ENCODE data around the gene TMEM212.

- TF ChIP-seq, protein P1, sequence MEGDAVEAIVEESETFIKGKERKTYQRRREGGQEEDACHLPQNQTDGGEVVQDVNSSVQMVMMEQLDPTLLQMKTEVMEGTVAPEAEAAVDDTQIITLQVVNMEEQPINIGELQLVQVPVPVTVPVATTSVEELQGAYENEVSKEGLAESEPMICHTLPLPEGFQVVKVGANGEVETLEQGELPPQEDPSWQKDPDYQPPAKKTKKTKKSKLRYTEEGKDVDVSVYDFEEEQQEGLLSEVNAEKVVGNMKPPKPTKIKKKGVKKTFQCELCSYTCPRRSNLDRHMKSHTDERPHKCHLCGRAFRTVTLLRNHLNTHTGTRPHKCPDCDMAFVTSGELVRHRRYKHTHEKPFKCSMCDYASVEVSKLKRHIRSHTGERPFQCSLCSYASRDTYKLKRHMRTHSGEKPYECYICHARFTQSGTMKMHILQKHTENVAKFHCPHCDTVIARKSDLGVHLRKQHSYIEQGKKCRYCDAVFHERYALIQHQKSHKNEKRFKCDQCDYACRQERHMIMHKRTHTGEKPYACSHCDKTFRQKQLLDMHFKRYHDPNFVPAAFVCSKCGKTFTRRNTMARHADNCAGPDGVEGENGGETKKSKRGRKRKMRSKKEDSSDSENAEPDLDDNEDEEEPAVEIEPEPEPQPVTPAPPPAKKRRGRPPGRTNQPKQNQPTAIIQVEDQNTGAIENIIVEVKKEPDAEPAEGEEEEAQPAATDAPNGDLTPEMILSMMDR (IDR thresholded peaks at IDR 0.05), result no peak
- no peak for TF ChIP-seq POLR2A (IDR thresholded peaks at IDR 0.05)
These were observed 6.3 kb upstream of the TMEM212 start for GRCh38 chr3:171836855-171837254.

Data from heart left ventricle (tissue), 13 donors.